BJ (cell line): ENCODE measurements around the gene G6PC1. TPM values are rescaled to one million over a fixed set of nuclear protein-coding genes. Genes with fewer than 3 reads are reported as not detected.
"Not testable (repeated sequence)": the region's sequence is repeated elsewhere in the genome, so short reads cannot be mapped to it uniquely, and the experiment has no call there.

Source experiments
- CTCF ChIA-PET: fragments of 350-600 bp; formaldehyde crosslinking; extraction: SDS; loops from one replicate; lab custom pipeline; 2021; ENCODE audit warnings: antibody characterized with exemption, inconsistent platforms; lab: Yijun Ruan, JAX
- POLR2A ChIA-PET: fragments of 300-600 bp; sonication (Branson Sonifier 250); formaldehyde crosslinking; extraction: SDS; loops from one replicate; lab custom pipeline; 2021; ENCODE audit warnings: antibody characterized with exemption; lab: Charles Lee
- DNase-seq: peaks from one replicate; pipeline ENCODE4 v3.0.0-alpha.2; 2011; ENCODE audit warnings: low read depth
- H3K27me3 ChIP-seq: 2 replicates; pipeline ENCODE4 v1.6.0; 2011; ENCODE audit warnings: low read length; ENCODE audit not compliant: control insufficient read depth, insufficient read depth
- H3K36me3 ChIP-seq: 2 replicates; pipeline ENCODE4 v1.5.1; 2011; ENCODE audit warnings: low read length; ENCODE audit not compliant: control insufficient read depth, insufficient read depth
- H3K4me3 ChIP-seq: 2 replicates; pipeline ENCODE4 v1.5.1; 2011; ENCODE audit warnings: low read depth, mild to moderate bottlenecking, control low read depth, low read length
- polyA plus RNA-seq: library from polyadenylated mRNA; depleted of rRNA; stranded (reverse); fragments of >200 nt; gene quantifications from 2 replicates; pipeline ENCODE4 v1.2.3, GENCODE V29; 2011
- TF ChIP-seq, protein P1 (sequence below): IDR thresholded peaks from 2 replicates; pipeline ENCODE4 v1.5.1; 2011; ENCODE audit warnings: low read depth, mild to moderate bottlenecking, control low read depth, inconsistent platforms, low read length, moderate library complexity; ENCODE audit not compliant: insufficient read depth

The G6PC1 gene
- polyA plus RNA-seq, 1 experiment: not detected

DNA sequence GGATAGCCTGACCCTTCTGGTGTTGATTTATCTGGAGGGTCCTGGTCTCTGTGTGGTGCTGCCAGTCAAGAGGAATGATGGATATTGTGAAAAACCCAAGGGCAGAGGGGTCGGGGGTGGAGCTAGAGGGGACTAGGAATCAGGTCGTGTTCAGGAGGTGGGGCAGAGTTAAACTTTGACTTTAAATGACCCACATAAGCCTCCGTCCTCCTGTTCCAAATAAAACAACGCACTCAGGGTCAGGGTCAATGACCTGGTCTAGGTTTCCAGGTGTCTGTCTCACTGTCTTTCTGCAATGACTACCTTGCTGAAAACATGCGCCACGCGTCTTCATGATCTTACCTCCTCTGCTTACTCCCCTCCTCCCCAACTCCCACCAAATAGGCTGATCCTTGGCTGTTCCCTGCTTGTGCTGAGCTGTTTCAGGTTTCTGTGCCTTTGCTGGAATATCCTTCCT is 34.9 kb upstream of the G6PC1 start:
- H3K27me3 ChIP-seq: no peaks in the 10 kb centered on the region
- POLR2A ChIA-PET: no interaction called here
- no peaks in the 10 kb centered on the region for H3K36me3 ChIP-seq
- CTCF ChIA-PET: interaction anchor here (2.3 kb wide), 1 partner anchor 63 kb away, joined by 7 read pairs; no protein-coding TSS in a partner anchor
- DNase-seq: no peak
- no peak overlapping the region for H3K4me3 ChIP-seq
- TF ChIP-seq, protein P1, sequence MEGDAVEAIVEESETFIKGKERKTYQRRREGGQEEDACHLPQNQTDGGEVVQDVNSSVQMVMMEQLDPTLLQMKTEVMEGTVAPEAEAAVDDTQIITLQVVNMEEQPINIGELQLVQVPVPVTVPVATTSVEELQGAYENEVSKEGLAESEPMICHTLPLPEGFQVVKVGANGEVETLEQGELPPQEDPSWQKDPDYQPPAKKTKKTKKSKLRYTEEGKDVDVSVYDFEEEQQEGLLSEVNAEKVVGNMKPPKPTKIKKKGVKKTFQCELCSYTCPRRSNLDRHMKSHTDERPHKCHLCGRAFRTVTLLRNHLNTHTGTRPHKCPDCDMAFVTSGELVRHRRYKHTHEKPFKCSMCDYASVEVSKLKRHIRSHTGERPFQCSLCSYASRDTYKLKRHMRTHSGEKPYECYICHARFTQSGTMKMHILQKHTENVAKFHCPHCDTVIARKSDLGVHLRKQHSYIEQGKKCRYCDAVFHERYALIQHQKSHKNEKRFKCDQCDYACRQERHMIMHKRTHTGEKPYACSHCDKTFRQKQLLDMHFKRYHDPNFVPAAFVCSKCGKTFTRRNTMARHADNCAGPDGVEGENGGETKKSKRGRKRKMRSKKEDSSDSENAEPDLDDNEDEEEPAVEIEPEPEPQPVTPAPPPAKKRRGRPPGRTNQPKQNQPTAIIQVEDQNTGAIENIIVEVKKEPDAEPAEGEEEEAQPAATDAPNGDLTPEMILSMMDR: no peak

DNA sequence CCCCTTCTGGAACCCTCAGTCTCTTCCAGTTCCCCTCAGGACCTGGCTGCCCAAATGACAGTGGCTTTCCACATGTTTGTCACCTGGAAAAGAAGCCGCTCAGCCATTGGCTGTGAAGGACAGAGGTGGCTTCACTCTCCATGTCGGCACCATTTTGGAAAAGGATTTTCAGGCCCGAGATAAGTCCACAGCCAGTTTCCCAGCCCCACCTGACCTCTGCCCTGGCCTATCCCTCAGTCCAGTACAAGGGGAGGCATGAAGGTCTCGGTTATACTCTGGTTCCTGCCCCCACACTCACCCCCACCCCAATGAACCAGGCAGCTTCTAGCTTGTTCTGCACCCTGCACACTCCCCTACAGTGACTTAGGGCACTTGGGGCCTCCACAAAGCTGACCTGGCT is 34.4 kb upstream of the G6PC1 start:
- ChIA-PET CTCF (no interaction called here), POLR2A (no interaction called here)
- Histone ChIP-seq H3K4me3 (no peak overlapping the region), H3K36me3 (no peaks in the 10 kb centered on the region), H3K27me3 (no peaks in the 10 kb centered on the region)
- TF ChIP-seq, protein P1: no peak
- DNase-seq: no peak

DNA sequence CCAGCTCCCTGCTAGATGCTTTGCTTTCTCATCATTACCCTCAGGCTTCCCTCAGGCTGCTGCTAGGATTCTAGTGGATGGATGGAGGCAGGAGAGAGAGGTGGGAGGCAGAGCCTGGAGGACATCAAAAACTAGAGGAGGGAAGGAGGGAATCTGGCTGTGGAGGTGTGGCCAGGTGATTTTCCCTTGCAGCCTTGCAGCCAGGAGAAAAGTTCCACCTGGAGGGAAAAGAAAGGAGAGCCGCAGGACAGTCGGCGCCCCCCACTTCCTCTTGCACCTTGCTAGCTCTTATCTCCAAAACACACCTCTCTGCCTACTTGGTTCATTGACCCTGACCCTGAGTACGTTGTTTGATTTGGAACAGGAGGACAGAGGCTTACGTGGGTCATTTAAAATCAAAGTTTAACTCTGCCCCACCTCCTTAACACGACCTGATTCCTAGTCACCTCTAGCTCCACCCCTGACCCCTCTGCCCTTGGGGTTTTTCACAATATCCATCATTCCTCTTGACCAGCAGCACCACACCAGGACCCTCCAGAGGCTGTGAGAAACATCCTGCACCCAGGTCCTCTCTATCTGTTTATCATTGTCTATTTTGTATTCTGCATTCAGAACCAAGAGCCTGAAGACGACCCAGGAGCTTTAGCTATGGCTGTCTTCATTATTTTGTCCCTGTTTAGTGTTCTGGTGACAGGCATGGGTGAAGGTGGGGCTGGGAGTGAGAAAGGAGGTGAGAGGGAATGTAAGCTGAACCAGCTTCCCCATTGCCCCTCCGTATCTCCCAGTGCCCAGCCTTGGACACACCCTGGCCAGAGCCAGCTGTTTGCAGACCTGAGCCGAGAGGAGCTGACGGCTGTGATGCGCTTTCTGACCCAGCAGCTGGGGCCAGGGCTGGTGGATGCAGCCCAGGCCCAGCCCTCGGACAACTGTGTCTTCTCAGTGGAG is 33.7 kb upstream of the G6PC1 start:
- no peak for DNase-seq
- ChIA-PET CTCF (interaction anchor here (1.0 kb wide), 1 partner anchor 23 kb away, joined by 4 read pairs; no protein-coding TSS in a partner anchor), POLR2A (no interaction called here)
- Histone ChIP-seq H3K27me3 (no peaks in the 10 kb centered on the region), H3K4me3 (no peak overlapping the region), H3K36me3 (no peaks in the 10 kb centered on the region)
- TF ChIP-seq, protein P1: no peak

DNA sequence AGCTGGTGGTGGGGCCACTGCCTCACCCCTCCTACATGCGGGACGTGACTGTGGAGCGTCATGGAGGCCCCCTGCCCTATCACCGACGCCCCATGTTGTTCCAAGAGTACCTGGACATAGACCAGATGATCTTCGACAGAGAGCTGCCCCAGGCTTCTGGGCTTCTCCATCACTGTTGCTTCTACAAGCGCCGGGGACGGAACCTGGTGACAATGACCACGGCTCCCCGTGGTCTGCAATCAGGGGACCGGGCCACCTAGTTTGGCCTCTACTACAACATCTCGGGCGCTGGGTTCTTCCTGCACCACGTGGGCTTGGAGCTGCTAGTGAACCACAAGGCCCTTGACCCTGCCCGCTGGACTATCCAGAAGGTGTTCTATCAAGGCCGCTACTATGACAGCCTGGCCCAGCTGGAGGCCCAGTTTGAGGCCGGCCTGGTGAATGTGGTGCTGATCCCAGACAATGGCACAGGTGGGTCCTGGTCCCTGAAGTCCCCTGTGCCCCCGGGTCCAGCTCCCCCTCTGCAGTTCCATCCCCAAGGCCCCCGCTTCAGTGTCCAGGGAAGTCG is 32.8 kb upstream of the G6PC1 start:
- POLR2A ChIA-PET: not testable (repeated sequence)
- CTCF ChIA-PET: interaction anchor here (1.0 kb wide), 1 partner anchor 24 kb away, joined by 4 read pairs; no protein-coding TSS in a partner anchor

DNA sequence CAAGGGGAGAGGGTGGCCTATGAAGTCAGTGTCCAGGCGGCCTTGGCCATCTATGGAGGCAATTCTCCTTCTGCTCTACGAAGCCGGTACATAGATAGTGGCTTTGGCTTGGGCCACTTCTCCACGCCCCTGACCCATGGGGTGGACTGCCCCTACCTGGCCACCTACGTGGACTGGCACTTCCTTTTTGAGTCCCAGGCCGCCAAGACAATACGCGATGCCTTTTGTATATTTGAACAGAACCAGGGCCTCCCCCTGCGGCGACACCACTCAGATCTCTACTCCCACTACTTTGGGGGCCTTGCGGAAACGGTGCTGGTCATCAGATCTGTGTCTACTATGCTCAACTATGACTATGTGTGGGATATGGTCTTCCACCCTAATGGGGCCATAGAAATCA is 32.3 kb upstream of the G6PC1 start:
- ChIA-PET CTCF (no interaction called here), POLR2A (no interaction called here)
- H3K4me3 ChIP-seq: no peak overlapping the region
- 0 out of 2 replicates have a peak, but pooled peaks cover 1% of the 10 kb centered on the region for H3K27me3 ChIP-seq
- H3K36me3 ChIP-seq: no peaks in the 10 kb centered on the region
- TF ChIP-seq, protein P1: no peak
- no peak for DNase-seq

More for the DNA sequence above, 32.8 kb upstream of the G6PC1 start:
- H3K4me3 ChIP-seq, H3K36me3 ChIP-seq, H3K27me3 ChIP-seq, DNase-seq: not testable (repeated sequence)
